Trophoblast cell (in vitro differentiated cells and primary cell): ENCODE measurements around the gene ABCG1.
A peak's percentile ranks its signal among the peaks of the same experiment; 100 is the strongest.

Source experiments
- DNase-seq, 2 donors: peaks; one replicate each; pipeline ENCODE4 v3.0.0-alpha.2; 2016
- H2AFZ ChIP-seq: 2 replicates; pipeline ENCODE4 v1.6.1; 2013; ENCODE audit warnings: low read length, moderate library complexity, mild to moderate bottlenecking; ENCODE audit not compliant: insufficient read depth, poor library complexity
- H2AK5ac ChIP-seq: 2 replicates; pipeline ENCODE4 v1.6.1; 2013; ENCODE audit warnings: mild to moderate bottlenecking, low read length
- H2BK120ac ChIP-seq: 2 replicates; pipeline ENCODE4 v1.6.1; 2013; ENCODE audit warnings: low read length, mild to moderate bottlenecking, moderate library complexity; ENCODE audit not compliant: insufficient read depth, poor library complexity
- H2BK12ac ChIP-seq: 2 replicates; pipeline ENCODE4 v1.6.1; 2013; ENCODE audit warnings: mild to moderate bottlenecking, low read length, moderate library complexity
- H2BK5ac ChIP-seq: 2 replicates; pipeline ENCODE4 v1.6.1; 2013; ENCODE audit warnings: low read length, low read depth, moderate library complexity, mild to moderate bottlenecking; ENCODE audit not compliant: poor library complexity
- H3K14ac ChIP-seq: 2 replicates; pipeline ENCODE4 v1.6.1; 2013; ENCODE audit warnings: mild to moderate bottlenecking, low read length
- H3K18ac ChIP-seq: 2 replicates; pipeline ENCODE4 v1.6.1; 2013; ENCODE audit warnings: mild to moderate bottlenecking, low read length
- H3K23ac ChIP-seq: 2 replicates; pipeline ENCODE4 v1.6.1; 2013; ENCODE audit warnings: low read length
- H3K27ac ChIP-seq: 2 replicates; pipeline ENCODE4 v1.5.1; 2013; ENCODE audit warnings: low read depth, mild to moderate bottlenecking, inconsistent platforms, low read length, moderate library complexity
- H3K27me3 ChIP-seq: 2 replicates; pipeline ENCODE4 v1.6.1; 2013; ENCODE audit warnings: inconsistent platforms, mild to moderate bottlenecking, low read length, moderate library complexity; ENCODE audit not compliant: insufficient read depth
- H3K36me3 ChIP-seq, 2 experiments: 1 replicate in 1 of 2; 2 replicates in 1 of 2; pipeline ENCODE4 v1.6.1; 2013; ENCODE audit warnings: low read length in 2 of 2, mild to moderate bottlenecking in 2 of 2, moderate library complexity in 1 of 2; ENCODE audit not compliant: insufficient read depth in 2 of 2, control insufficient read depth in 1 of 2
- H3K4ac ChIP-seq: 2 replicates; pipeline ENCODE4 v1.6.1; 2013; ENCODE audit warnings: low read depth, mild to moderate bottlenecking, low read length, moderate library complexity
- H3K4me1 ChIP-seq, 2 experiments: 1 replicate in 1 of 2; 2 replicates in 1 of 2; pipeline ENCODE4 v1.6.1; 2013; ENCODE audit warnings: low read length in 2 of 2, mild to moderate bottlenecking in 2 of 2, moderate library complexity in 1 of 2; ENCODE audit not compliant: insufficient read depth in 2 of 2, control insufficient read depth in 1 of 2
- H3K4me2 ChIP-seq: 2 replicates; pipeline ENCODE4 v1.6.1; 2013; ENCODE audit warnings: inconsistent platforms, mild to moderate bottlenecking, low read length, moderate library complexity
- H3K4me3 ChIP-seq: 2 replicates; pipeline ENCODE4 v1.5.1; 2013; ENCODE audit warnings: mild to moderate bottlenecking, low read depth, low read length, inconsistent platforms
- H3K79me1 ChIP-seq: one replicate; pipeline ENCODE4 v1.6.1; 2013; ENCODE audit warnings: low read length
- H3K79me2 ChIP-seq: 2 replicates; pipeline ENCODE4 v1.6.1; 2013; ENCODE audit warnings: low read length, mild to moderate bottlenecking; ENCODE audit not compliant: control insufficient read depth, insufficient read depth, poor library complexity
- H3K9ac ChIP-seq: 2 replicates; pipeline ENCODE4 v1.6.1; 2013; ENCODE audit warnings: mild to moderate bottlenecking, low read length
- H3K9me3 ChIP-seq: 2 replicates; pipeline ENCODE4 v1.6.1; 2013; ENCODE audit warnings: low read depth, mild to moderate bottlenecking, control low read depth, inconsistent platforms, low read length; ENCODE audit not compliant: insufficient read depth
- H4K12ac ChIP-seq: 2 replicates; pipeline ENCODE4 v1.6.1; 2013; ENCODE audit warnings: low read depth, mild to moderate bottlenecking, low read length, moderate library complexity
- H4K8ac ChIP-seq: 2 replicates; pipeline ENCODE4 v1.6.1; 2013; ENCODE audit warnings: low read depth, mild to moderate bottlenecking, low read length, moderate library complexity
- H4K91ac ChIP-seq: one replicate; pipeline ENCODE4 v1.6.1; 2013; ENCODE audit warnings: low read depth, mild to moderate bottlenecking, low read length, moderate library complexity
- WGBS: extraction: QIAGEN DNeasy Blood & Tissue Kit; methylation state at CpG from one replicate; pipeline ENCODE4 v1.1.7; 2013; ENCODE audit warnings: missing lambda C conversion rate; ENCODE audit not compliant: insufficient read length, insufficient coverage; ENCODE audit errors: extremely low coverage; 5-methylcytosine and 5-hydroxymethylcytosine counted together

Gene ABCG1

GRCh38 chr21:42208801-42209490 is 10.0 kb upstream of the ABCG1 start:
- Histone ChIP-seq H3K27ac (no peak overlapping the region), H2BK12ac (no peak overlapping the region), H2AFZ (no peak overlapping the region), H3K36me3 (no peaks in the 10 kb centered on the region), H3K27me3 (no peaks in the 10 kb centered on the region), H3K4ac (no peak overlapping the region), H3K18ac (peak overlapping the region; percentile 5), H4K91ac (no peak overlapping the region), H2BK5ac (peak overlapping the region; percentile 61), H3K4me1 (peaks cover 6 to 10% of the 10 kb centered on the region in 2 experiments), H3K14ac (peak overlapping the region; percentile 44), H3K4me3 (no peak overlapping the region), H3K23ac (no peak overlapping the region), H4K8ac (no peak overlapping the region), H3K4me2 (no peak overlapping the region), H3K9me3 (peaks cover 4% of the 10 kb centered on the region), H4K12ac (no peak overlapping the region), H3K79me1 (peaks cover 3% of the 10 kb centered on the region), H2AK5ac (no peak overlapping the region), H3K9ac (no peak overlapping the region), H2BK120ac (no peak overlapping the region), H3K79me2 (no peaks in the 10 kb centered on the region)
- DNase-seq = no peak
- whole genome bisulfite sequencing = no CpG with 5 or more reads among the region's 5 CpGs

- Histone ChIP-seq H3K4me3 (no peak overlapping the region), H4K12ac (no peak overlapping the region), H3K79me1 (peaks cover 3% of the 10 kb centered on the region), H4K91ac (no peak overlapping the region), H3K9me3 (peaks cover 8% of the 10 kb centered on the region), H2AK5ac (no peak overlapping the region), H3K27me3 (no peaks in the 10 kb centered on the region), H3K4me2 (no peak overlapping the region), H3K23ac (no peak overlapping the region), H2BK5ac (no peak overlapping the region), H3K9ac (no peak overlapping the region), H2BK120ac (no peak overlapping the region), H3K79me2 (no peaks in the 10 kb centered on the region), H2BK12ac (no peak overlapping the region), H3K4me1 (peaks cover 6 to 10% of the 10 kb centered on the region in 2 experiments), H4K8ac (no peak overlapping the region), H3K18ac (no peak overlapping the region), H2AFZ (no peak overlapping the region), H3K36me3 (no peaks in the 10 kb centered on the region), H3K27ac (no peak overlapping the region), H3K4ac (no peak overlapping the region), H3K14ac (no peak overlapping the region)
- DNase-seq = no peak
- WGBS = no CpG with 5 or more reads among the region's 11 CpGs
Observed at GRCh38 chr21:42209801-42210479, 9.0 kb upstream of the ABCG1 start.

DNA sequence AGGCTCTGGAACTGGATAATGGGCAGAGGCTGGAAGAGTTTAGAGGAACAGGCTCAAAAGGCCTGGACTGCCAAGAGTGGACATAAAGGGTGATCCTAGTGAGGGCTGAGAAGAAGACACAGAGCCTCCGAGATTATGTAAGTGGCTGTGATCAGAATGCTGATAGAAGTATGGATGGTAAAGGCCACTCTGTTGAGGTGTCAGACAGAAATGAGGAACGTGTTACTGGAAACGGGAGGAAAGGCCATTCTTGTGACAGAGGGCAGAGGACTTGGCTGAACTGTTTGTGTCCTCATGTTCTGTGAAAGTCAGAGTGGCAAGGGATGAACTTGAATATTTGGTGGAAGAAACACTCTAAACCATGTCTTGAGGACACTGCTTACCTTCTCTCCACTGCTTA is 6.7 kb upstream of the ABCG1 start:
- H3K36me3 ChIP-seq = no peaks in the 10 kb centered on the region
- no peak overlapping the region for H3K4me3 ChIP-seq
- H2BK12ac ChIP-seq = no peak overlapping the region
- H4K91ac ChIP-seq = no peak overlapping the region
- H3K4me1 ChIP-seq = peaks cover 6 to 10% of the 10 kb centered on the region in 2 experiments
- H3K23ac ChIP-seq = no peak overlapping the region
- no peak overlapping the region for H2AK5ac ChIP-seq
- H3K14ac ChIP-seq = no peak overlapping the region
- H3K79me2 ChIP-seq = no peaks in the 10 kb centered on the region
- no peak overlapping the region for H4K8ac ChIP-seq
- H2AFZ ChIP-seq = no peak overlapping the region
- no peak overlapping the region for H3K4me2 ChIP-seq
- no peak overlapping the region for H3K9ac ChIP-seq
- peak; percentile 64 to 84 for DNase-seq
- H3K27ac ChIP-seq = no peak overlapping the region
- H3K27me3 ChIP-seq = no peaks in the 10 kb centered on the region
- no peak overlapping the region for H3K4ac ChIP-seq
- H2BK5ac ChIP-seq = no peak overlapping the region
- peaks cover 24% of the 10 kb centered on the region for H3K9me3 ChIP-seq
- peaks cover 3% of the 10 kb centered on the region for H3K79me1 ChIP-seq
- H2BK120ac ChIP-seq = no peak overlapping the region
- H3K18ac ChIP-seq = no peak overlapping the region
- no peak overlapping the region for H4K12ac ChIP-seq
- WGBS = no CpG with 5 or more reads among the region's 3 CpGs

- no peak overlapping the region for H3K27ac ChIP-seq
- no peak overlapping the region for H3K4ac ChIP-seq
- no peak overlapping the region for H3K23ac ChIP-seq
- WGBS = no CpG with 5 or more reads among the region's 5 CpGs
- H2BK5ac ChIP-seq = no peak overlapping the region
- H3K4me1 ChIP-seq = peaks cover 6 to 10% of the 10 kb centered on the region in 2 experiments
- H3K14ac ChIP-seq = no peak overlapping the region
- H2AFZ ChIP-seq = no peak overlapping the region
- H4K12ac ChIP-seq = no peak overlapping the region
- H2BK120ac ChIP-seq = no peak overlapping the region
- no peak overlapping the region for H2BK12ac ChIP-seq
- peaks cover 26% of the 10 kb centered on the region for H3K9me3 ChIP-seq
- no peak for DNase-seq
- H3K36me3 ChIP-seq = no peaks in the 10 kb centered on the region
- no peak overlapping the region for H3K4me3 ChIP-seq
- no peak overlapping the region for H3K9ac ChIP-seq
- H3K27me3 ChIP-seq = peaks cover 1% of the 10 kb centered on the region
- H3K4me2 ChIP-seq = no peak overlapping the region
- H3K79me2 ChIP-seq = no peaks in the 10 kb centered on the region
- H3K18ac ChIP-seq = no peak overlapping the region
- no peak overlapping the region for H2AK5ac ChIP-seq
- no peak overlapping the region for H4K91ac ChIP-seq
- peaks cover 3% of the 10 kb centered on the region for H3K79me1 ChIP-seq
- H4K8ac ChIP-seq = no peak overlapping the region
Observed at GRCh38 chr21:42213082-42213774, 5.7 kb upstream of the ABCG1 start.
